HepG2 (cell line): ENCODE data around the gene FAF1. TPM values are rescaled to one million over a fixed set of nuclear protein-coding genes. Genes with fewer than 3 reads are reported as not detected.
"Not testable (repeated sequence)": the region's sequence is repeated elsewhere in the genome, so short reads cannot be mapped to it uniquely, and the experiment has no call there.

ENCODE experiments used
- ATAC-seq: fragments of 200-7000 bp; cut with Tn5 transposase; 3 replicates; pipeline ENCODE4 v1.9.1; 2020; ENCODE audit warnings: mild to moderate bottlenecking, moderate library complexity
- BruUV-seq: library from RNA; stranded (reverse); fragments of 400-500 nt; replicated peaks from 2 replicates; lab custom pipeline; 2021; lab: Mats Ljungman, UMichigan
- CTCF ChIA-PET: fragments of 300-600 bp; formaldehyde crosslinking; extraction: SDS; loops from one replicate; lab custom pipeline; 2021; ENCODE audit warnings: low total read pairs, inconsistent platforms, low intra/inter-chr PET ratio; lab: Yijun Ruan, JAX
- POLR2A ChIA-PET: fragments of 350-600 bp; sonication (Branson Sonifier 250); formaldehyde crosslinking; loops from one replicate; lab custom pipeline; 2020; ENCODE audit warnings: antibody characterized with exemption, inconsistent platforms; lab: Yijun Ruan, JAX
- DNase-seq: peaks from one replicate; pipeline ENCODE4 v3.0.0-alpha.2; 2015; ENCODE audit warnings: low spot score
- FAIRE-seq: peaks from 3 replicates; lab custom pipeline; 2011; peaks lifted over from hg19 to GRCh38; lab: Jason Lieb, UNC
- H2AFZ ChIP-seq: one replicate; pipeline ENCODE4 v1.6.1; 2011; ENCODE audit warnings: low read length, inconsistent platforms
- H3K27ac ChIP-seq: fragments of 300-600 bp; 3 replicates; pipeline ENCODE4 v1.8.0; 2011; ENCODE audit warnings: mixed run types, mild to moderate bottlenecking, mixed read lengths, low read length, inconsistent platforms; ENCODE audit not compliant: insufficient read depth; ENCODE audit errors: extremely low read length
- H3K27me3 ChIP-seq, 2 experiments: fragments of 200-600 bp in 1 of 2; 2 replicates in 1 of 2; 3 replicates in 1 of 2; pipeline versions ENCODE4 v1.6.0 to v1.8.0; 2011; ENCODE audit warnings: low read length in 2 of 2, mild to moderate bottlenecking in 2 of 2, moderate library complexity in 2 of 2, inconsistent platforms in 1 of 2; ENCODE audit not compliant: insufficient read depth in 2 of 2, control insufficient read depth in 1 of 2
- H3K36me3 ChIP-seq, 2 experiments: fragments of 200-600 bp in 1 of 2; replicated peaks in 1 of 2; 2 replicates in 1 of 2; 3 replicates in 1 of 2; pipeline versions ENCODE4 v1.5.1 to v1.8.0; 2011; ENCODE audit warnings: low read length in 2 of 2, inconsistent platforms in 1 of 2; ENCODE audit not compliant: insufficient read depth in 2 of 2, control insufficient read depth in 1 of 2
- H3K4me1 ChIP-seq: 2 replicates; pipeline ENCODE4 v1.5.1; 2012; ENCODE audit warnings: low read length, inconsistent platforms; ENCODE audit not compliant: insufficient read depth
- H3K4me2 ChIP-seq: 2 replicates; pipeline ENCODE4 v1.6.0; 2011; ENCODE audit warnings: low read depth, low read length, inconsistent platforms
- H3K4me3 ChIP-seq, 3 experiments: fragments of 200-600 bp in 1 of 3; sonication (generic), shearing (Covaris generic) in 1 of 3; replicated peaks in 1 of 3; 2 replicates each; pipeline ENCODE4 v1.5.1; 2011 to 2016; ENCODE audit warnings: low read length in 3 of 3, inconsistent platforms in 2 of 3, low read depth in 2 of 3, mild to moderate bottlenecking in 2 of 3, control low read depth in 1 of 3, mixed read lengths in 1 of 3; ENCODE audit not compliant: insufficient read depth in 1 of 3
- H3K79me2 ChIP-seq: one replicate; pipeline ENCODE4 v1.6.1; 2011; ENCODE audit warnings: low read length, inconsistent platforms; ENCODE audit not compliant: insufficient read depth
- H3K9ac ChIP-seq: 2 replicates; pipeline ENCODE4 v1.6.0; 2011; ENCODE audit warnings: mild to moderate bottlenecking, low read depth, low read length, inconsistent platforms; ENCODE audit not compliant: insufficient read depth
- H3K9me3 ChIP-seq: 2 replicates; pipeline ENCODE4 v1.5.1; 2012; ENCODE audit warnings: mild to moderate bottlenecking, low read length
- H4K20me1 ChIP-seq: 2 replicates; pipeline ENCODE4 v1.6.0; 2011; ENCODE audit warnings: inconsistent platforms, mild to moderate bottlenecking, low read length, moderate library complexity; ENCODE audit not compliant: insufficient read depth
- ATRX ChIP-seq: sonication (generic); formaldehyde crosslinking; IDR thresholded peaks from 2 replicates; pipeline ENCODE4 v1.4.0; 2020; ENCODE audit warnings: missing genetic modification reagents, borderline replicate concordance
- HDAC2 ChIP-seq: sonication (generic); formaldehyde crosslinking; IDR thresholded peaks from 2 replicates; pipeline ENCODE4 v1.4.0; 2020; ENCODE audit warnings: missing genetic modification reagents
- HNRNPUL1 ChIP-seq: fragments of 200-400 bp; formaldehyde crosslinking; IDR thresholded peaks from 2 replicates; pipeline ENCODE4 v1.6.1; 2017; ENCODE audit warnings: low read depth, mild to moderate bottlenecking, low read length, moderate library complexity
- KAT8 ChIP-seq: IDR thresholded peaks from 2 replicates; pipeline ENCODE4 v1.6.1; 2016; ENCODE audit warnings: missing genetic modification reagents, missing compliant biosample characterization
- MNT ChIP-seq: fragments of 450-650 bp; IDR thresholded peaks from 2 replicates; pipeline ENCODE4 v1.6.1; 2016
- NR3C1 ChIP-seq: sonication (generic); formaldehyde crosslinking; IDR thresholded peaks from 2 replicates; pipeline ENCODE4 v1.4.0; 2020; ENCODE audit warnings: missing genetic modification reagents
- RBAK ChIP-seq: sonication (generic); formaldehyde crosslinking; IDR thresholded peaks from 2 replicates; pipeline ENCODE4 v1.5.1; 2020; ENCODE audit warnings: mild to moderate bottlenecking, missing genetic modification reagents
- SIN3B ChIP-seq: fragments of 150-350 bp; IDR thresholded peaks from 2 replicates; pipeline ENCODE4 v1.6.1; 2014; ENCODE audit warnings: low read length
- STAG1 ChIP-seq: sonication (generic); formaldehyde crosslinking; IDR thresholded peaks from 2 replicates; pipeline ENCODE4 v1.4.0; 2020; ENCODE audit warnings: missing genetic modification reagents
- ZNF580 ChIP-seq: IDR thresholded peaks from 2 replicates; pipeline ENCODE4 v1.6.1; 2016; ENCODE audit warnings: low read depth, borderline replicate concordance
- WGBS: methylation state at CpG from one replicate; pipeline ENCODE4 v1.1.6; 2017; ENCODE audit warnings: low lambda C conversion rate; 5-methylcytosine and 5-hydroxymethylcytosine counted together
- in situ Hi-C: cut with HindIII; loops from 2 replicates; pipeline ENCODE4 v1.10.0; 2017; ENCODE audit warnings: low pct_unique_long_range_greater_than_20kb; ENCODE audit not compliant: extremely low pct_ligation_motif_present
- intact Hi-C: fragments of 100-400 bp; cut with micrococcal nuclease; formaldehyde crosslinking; loops from one replicate; pipeline ENCODE4 v1.10.0; 2022; ENCODE audit not compliant: unreplicated experiment
- polyA plus RNA-seq, 8 experiments: library from polyadenylated mRNA; depleted of rRNA in 3 of 8; stranded (reverse) in 7 of 8; unstranded in 1 of 8; fragments of >200 nt; fragmentation: Illumina TruSeq in 4 of 8; extraction: Trizol in 4 of 8; gene quantifications; 2 replicates each; pipeline versions ENCODE4 v1.2.1 to v1.2.3, GENCODE V29; 2011 to 2016; ENCODE audit warnings: low read depth in 4 of 8, missing spikeins in 1 of 8, mixed read lengths in 1 of 8; ENCODE audit not compliant: insufficient read depth in 1 of 8
- total RNA-seq, 5 experiments: library from RNA; depleted of rRNA; stranded (reverse); fragments of >200 nt; fragmentation: Illumina TruSeq; extraction: Trizol; gene quantifications; 2 replicates each; pipeline ENCODE4 v1.2.3, GENCODE V29; 2016; ENCODE audit warnings: low read depth in 1 of 5

FAF1 gene
- total and polyA plus RNA-seq, 2 of the 13 experiments (the other 11 are each of a cell fraction or from before 2014, with no cell fraction given) = 19.4 to 63.3 TPM

GRCh38 chr1:50739125-50739524 is 220.9 kb downstream of the FAF1 start:
- ChIA-PET CTCF (no interaction called here), POLR2A (no interaction called here)
- Histone ChIP-seq H2AFZ (no peak overlapping the region), H3K79me2 (no peaks in the 10 kb centered on the region), H4K20me1 (no peaks in the 10 kb centered on the region), H3K27ac (no peak overlapping the region), H3K9me3 (no peaks in the 10 kb centered on the region), H3K27me3 (no peaks in the 10 kb centered on the region), H3K4me2 (no peak overlapping the region), H3K9ac (no peak overlapping the region), H3K4me3 (no peak overlapping the region), H3K4me1 (no peaks in the 10 kb centered on the region), H3K36me3 (peaks cover 2 to 14% of the 10 kb centered on the region in 2 experiments; a peak in 3 of 5 replicates)
- ATAC-seq = no peak
- FAIRE-seq = no peak
- in situ Hi-C loops (no loop called here), intact Hi-C loops (no loop called here)
- no TSS peak for BruUV-seq
- 97% methylated on average over 3 of the region's 3 CpGs for WGBS
- no peak for TF ChIP-seq NR3C1
- TF ChIP-seq ZNF580 = no peak
- no peak for TF ChIP-seq SIN3B
- no peak for TF ChIP-seq RBAK
- no peak for TF ChIP-seq KAT8 (CRISPR knock-in tag)
- TF ChIP-seq ATRX (CRISPR knock-in tag) = no peak
- peak; percentile 70 for TF ChIP-seq MNT
- no peak for TF ChIP-seq HDAC2
- DNase-seq = no peak

DNA sequence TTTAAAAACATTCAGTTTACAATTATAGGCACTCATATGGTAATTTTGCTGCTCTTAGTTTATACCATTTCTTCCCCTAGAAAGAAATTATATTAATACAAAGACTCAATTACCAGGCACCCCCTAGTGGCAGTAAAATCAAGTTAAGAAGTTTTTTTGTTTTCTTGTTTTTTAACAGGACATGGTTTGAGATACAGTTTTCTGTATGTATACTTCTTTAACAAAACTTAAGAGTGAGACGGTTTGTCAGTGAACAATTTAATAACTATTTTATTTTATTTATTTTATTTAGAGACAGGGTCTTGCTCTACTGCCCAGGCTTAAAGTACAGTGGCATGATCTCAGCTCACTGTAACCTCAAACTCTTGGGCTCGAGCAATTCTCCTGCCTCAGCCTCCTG is 224.6 kb downstream of the FAF1 start:
- no peak for TF ChIP-seq HNRNPUL1
- TF ChIP-seq STAG1 (CRISPR knock-in tag) = peak; percentile 23; the same call in 1 of the 2 replicates
- ATAC-seq (no peak), FAIRE-seq (no peak), DNase-seq (no peak)
- H2AFZ ChIP-seq = no peak overlapping the region
- H3K27ac ChIP-seq = no peak overlapping the region
- no peaks in the 10 kb centered on the region for H3K4me1 ChIP-seq
- no peak overlapping the region for H3K9ac ChIP-seq
- intact Hi-C loops = loop anchor here (1.0 kb wide), 1 partner anchor 367 kb away; no protein-coding TSS in a partner anchor
- no peak overlapping the region for H3K4me2 ChIP-seq
- no peaks in the 10 kb centered on the region for H3K9me3 ChIP-seq
- in situ Hi-C loops = no loop called here
- POLR2A ChIA-PET = no interaction called here
- no peaks in the 10 kb centered on the region for H4K20me1 ChIP-seq
- no peak overlapping the region for H3K4me3 ChIP-seq
- WGBS = 65% methylated on average over 2 of the region's 2 CpGs
- no TSS peak for BruUV-seq
- peaks cover 2 to 11% of the 10 kb centered on the region in 2 experiments; a peak in 3 of 5 replicates for H3K36me3 ChIP-seq
- no peaks in the 10 kb centered on the region for H3K79me2 ChIP-seq
- H3K27me3 ChIP-seq = no peaks in the 10 kb centered on the region
- CTCF ChIA-PET = interaction anchor here (1.6 kb wide), 1 partner anchor 367 kb away, joined by 4 read pairs; no protein-coding TSS in a partner anchor

- H4K20me1 ChIP-seq, H3K27ac ChIP-seq, H3K27me3 ChIP-seq, ATAC-seq, POLR2A ChIA-PET, H3K4me2 ChIP-seq, H3K79me2 ChIP-seq, CTCF ChIA-PET, H3K36me3 ChIP-seq, H2AFZ ChIP-seq, in situ Hi-C loops, FAIRE-seq, intact Hi-C loops, H3K9me3 ChIP-seq, H3K9ac ChIP-seq, H3K4me3 ChIP-seq, BruUV-seq, H3K4me1 ChIP-seq, DNase-seq: not testable (repeated sequence)
- 98% methylated on average over 2 of the region's 4 CpGs for WGBS
These were observed 232.5 kb downstream of the FAF1 start for GRCh38 chr1:50727578-50727977.
